GM18511 (cell line): Measurements from ENCODE around the gene CCK.
A peak's percentile ranks its signal among the peaks of the same experiment; 100 is the strongest.
"Not testable (repeated sequence)": the region's sequence is repeated elsewhere in the genome, so short reads cannot be mapped to it uniquely, and the experiment has no call there.

Experiments used
- ATAC-seq: cut with Tn5 transposase; IDR thresholded peaks from one replicate; pipeline ENCODE4 v1.9.1; 2021; ENCODE audit warnings: mild to moderate bottlenecking, moderate library complexity; ENCODE audit not compliant: unreplicated experiment

CCK gene, protein sequence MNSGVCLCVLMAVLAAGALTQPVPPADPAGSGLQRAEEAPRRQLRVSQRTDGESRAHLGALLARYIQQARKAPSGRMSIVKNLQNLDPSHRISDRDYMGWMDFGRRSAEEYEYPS

DNA sequence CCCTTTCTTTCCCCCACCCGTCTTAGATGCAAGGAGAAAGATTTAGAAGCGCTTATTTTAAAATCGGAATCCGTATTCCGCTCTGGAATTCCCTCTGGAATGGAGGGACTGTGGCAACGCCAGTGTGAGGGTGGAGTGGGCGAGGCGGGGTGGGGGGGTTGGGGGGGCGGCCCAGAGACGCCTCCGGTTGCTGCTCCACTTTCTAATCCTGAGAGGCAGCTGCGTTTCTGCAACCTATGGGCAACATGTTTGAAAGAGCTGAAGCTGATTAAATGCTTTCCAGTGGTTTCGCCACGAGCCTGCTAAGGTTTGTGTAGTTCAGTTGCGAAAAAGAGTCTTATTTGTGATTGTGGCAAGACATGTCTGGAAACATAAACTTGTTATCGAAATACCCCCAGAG, at the start of gene CCK:
TSS of gene CCK (minus strand) at position 101 of the 400 bp plus-strand sequence. CDS start 2,555 bp downstream, outside the sequence.
- ATAC-seq: no peak

DNA sequence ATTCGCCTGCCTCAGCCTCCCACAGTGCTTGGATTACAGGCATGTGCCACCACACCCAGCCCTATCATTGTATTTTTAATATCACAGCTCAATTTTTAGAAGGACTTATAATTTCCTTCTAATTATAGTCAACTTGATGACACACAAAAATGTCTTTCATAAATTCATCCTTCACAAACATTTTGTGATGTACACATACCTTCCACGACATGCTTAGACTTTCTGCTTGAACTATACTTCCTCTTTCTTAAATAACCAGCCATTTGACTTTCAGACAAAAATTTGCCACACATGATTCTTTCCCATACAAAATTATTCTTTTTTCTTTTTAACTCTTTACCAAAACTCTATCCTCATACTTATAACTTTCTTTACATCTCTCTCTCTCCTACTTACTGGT, 48.4 kb upstream of the CCK start:
- ATAC-seq: no peak

DNA sequence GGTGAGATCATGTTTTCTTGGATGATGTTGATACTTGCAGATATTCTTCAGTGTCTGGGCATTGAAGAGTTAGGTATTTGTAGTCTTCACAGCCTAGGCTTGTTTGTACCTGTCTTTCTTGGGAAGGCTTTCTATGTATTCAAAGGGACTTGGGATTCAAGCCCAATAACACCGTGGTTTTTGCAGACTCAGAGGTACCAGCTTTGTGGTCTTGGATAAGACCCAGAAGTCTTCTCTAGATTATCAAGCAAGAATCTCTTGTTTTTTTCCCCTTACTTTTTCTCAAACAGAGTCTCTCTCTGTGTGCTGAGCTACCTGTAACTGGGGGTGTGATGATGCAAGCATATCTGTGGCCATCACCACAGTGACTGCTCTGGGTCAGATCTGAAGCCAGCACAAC, 42.7 kb upstream of the CCK start:
- no peak for ATAC-seq

GRCh38 chr3:42306499-42306898, 40.5 kb upstream of the CCK start:
- ATAC-seq: peak; percentile 54

DNA sequence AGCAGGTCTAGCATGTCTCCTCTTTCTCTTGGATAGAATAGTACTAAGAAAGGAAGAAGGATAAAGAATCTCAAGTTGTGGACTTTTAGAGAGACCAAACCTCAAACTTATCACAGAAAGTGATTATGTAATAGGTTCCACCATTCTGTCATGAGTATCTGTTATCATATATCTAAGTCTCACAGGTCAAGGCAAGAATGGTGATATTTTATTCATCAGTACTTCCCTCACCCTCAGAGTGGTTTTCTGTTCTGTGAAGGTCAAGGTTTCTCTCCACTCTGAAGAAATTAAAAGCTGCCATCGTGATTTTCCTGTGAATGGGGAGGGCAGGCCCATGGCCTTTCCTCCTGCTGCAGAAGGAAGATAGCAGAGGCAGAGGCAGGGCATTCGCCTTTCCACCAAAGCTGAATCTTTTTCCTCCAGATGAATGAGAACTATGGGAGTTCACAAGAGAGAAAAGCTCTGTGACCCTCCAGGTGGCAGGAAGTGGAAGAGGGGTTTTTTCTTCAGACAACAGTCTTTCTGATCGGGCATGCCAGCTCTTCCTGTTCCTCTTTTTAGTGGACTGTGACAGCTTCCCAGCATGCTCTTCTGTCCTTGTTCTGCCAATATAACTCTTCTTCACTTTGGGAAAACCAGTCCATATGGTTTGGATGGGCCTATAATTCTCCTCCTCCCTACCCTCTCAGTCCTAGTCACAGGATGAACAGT, 37.1 kb upstream of the CCK start:
- peak; percentile 89 for ATAC-seq

DNA sequence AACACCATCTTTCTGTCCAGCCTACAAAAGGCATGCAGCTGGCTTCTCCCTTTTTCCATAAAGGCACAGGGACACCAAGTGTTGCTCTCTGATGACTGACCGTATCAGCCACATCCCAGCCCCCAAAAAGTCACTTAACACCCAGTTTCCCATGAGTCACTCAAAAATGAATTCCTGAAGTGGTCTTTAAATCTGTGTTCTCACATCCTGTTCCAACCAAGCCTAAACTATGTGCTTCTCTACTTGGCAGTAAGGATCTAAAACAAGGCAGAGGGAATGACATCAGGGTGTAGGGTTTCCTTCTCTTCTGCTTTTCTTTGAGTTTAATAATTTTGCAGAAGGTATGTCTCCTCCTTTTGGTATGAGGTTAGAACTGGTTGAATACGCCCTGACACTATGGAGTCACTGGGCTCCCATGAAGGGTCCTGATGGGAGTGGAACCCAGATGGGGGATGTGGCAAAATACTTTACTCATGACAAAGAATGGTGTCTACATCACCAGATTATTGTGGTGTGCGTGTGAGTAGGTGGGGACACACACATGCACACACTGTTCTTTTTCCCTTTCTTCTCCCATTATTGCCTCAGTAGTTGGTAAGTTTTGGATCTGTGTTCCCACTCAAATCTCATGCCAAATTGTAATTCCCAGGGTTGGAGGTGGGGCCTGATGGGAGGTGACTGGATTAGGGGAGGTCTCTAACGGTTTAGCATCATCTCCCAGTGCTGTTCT, 35.6 kb upstream of the CCK start:
- no peak for ATAC-seq

- ATAC-seq: no peak
Observed at GRCh38 chr3:42300778-42301177, 34.8 kb upstream of the CCK start.

DNA sequence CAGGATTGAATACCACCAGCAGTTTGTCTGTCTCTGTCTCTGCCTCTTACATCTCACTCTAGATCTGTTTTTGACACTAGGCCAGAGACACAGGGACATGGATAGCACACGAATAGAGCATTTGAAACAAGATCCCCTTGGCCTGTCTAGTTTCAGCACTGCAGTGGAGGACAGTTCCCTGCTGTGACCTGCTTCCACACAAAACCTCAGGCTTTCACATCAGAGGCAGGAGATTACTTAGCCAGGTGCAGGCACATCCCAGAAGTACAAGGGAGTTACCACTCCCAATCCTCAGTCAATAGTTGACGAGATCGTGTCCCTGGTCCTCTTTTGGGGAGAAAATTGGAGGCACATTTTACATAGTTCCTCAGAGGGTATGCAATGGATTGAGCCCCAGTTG, 34.0 kb upstream of the CCK start:
- ATAC-seq: no peak

GRCh38 chr3:42298259-42298658, 32.3 kb upstream of the CCK start:
- ATAC-seq: no peak

GRCh38 chr3:42292009-42292408, 26.0 kb upstream of the CCK start:
- ATAC-seq: no peak

- peak; percentile 75 for ATAC-seq
Observed at GRCh38 chr3:42290966-42291714, 25.2 kb upstream of the CCK start.

- ATAC-seq: no peak
Observed at GRCh38 chr3:42289026-42289425, 23.0 kb upstream of the CCK start.

DNA sequence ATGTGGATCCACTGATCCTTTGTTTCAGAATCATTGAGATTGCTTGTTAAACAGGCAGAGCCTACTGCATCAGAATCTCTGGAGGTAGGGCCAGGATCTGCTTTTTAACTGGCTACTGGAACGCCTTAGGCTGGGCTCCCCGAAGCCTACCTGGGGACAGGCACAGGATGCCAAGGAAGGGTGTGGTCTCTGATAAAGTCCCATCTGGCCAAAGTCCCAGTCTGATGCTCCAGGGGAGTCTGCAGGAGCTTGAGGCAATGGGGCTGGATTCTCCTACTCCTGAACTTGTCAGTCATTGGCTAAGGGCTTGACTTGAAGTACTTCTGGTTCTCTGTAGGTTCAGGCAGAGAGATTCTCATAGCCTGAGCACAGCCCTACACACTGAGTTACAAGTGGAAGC, 22.4 kb upstream of the CCK start:
- no peak for ATAC-seq

DNA sequence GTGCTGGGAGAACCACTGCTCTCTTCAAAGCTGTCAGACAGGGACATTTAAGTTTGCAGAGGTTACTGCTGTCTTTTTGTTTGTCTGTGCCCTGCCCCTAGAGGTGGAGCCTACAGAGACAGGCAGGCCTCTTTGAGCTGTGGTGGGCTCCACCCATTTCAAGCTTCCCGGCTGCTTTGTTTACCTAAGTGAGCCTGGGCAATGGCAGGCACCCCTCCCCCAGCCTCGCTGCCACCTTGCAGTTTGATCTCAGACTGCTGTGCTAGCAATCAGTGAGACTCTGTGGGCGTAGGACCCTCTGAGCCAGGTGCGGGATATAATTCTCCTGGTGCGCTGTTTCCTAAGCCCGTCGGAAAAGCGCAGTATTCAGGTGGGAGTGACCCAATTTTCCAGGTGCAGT, 21.4 kb upstream of the CCK start:
- ATAC-seq: not testable (repeated sequence)

DNA sequence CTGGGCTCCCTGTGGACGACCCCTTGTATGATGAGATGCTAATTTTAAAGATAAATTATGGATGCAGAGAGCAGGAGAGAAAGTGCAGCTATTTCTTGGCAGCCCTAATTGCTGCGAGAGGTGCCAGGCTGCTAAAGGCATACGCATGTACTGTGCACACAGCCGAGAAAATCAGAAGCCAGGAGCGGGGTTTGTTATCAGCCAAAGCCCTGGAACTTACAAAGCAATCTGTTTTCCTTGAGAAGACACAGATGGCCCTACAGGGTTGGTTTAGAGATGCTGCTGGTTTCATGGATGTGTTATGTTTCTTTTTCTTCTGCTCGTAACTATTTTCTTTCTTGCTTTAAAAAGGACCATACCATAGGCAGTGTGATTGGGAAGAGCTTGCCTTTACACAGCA, 11.7 kb upstream of the CCK start:
- no peak for ATAC-seq

- peak; percentile 87 for ATAC-seq
Observed at GRCh38 chr3:42276141-42277132, 10.5 kb upstream of the CCK start.

- no peak for ATAC-seq
Observed at GRCh38 chr3:42275217-42275616, 9.2 kb upstream of the CCK start.

DNA sequence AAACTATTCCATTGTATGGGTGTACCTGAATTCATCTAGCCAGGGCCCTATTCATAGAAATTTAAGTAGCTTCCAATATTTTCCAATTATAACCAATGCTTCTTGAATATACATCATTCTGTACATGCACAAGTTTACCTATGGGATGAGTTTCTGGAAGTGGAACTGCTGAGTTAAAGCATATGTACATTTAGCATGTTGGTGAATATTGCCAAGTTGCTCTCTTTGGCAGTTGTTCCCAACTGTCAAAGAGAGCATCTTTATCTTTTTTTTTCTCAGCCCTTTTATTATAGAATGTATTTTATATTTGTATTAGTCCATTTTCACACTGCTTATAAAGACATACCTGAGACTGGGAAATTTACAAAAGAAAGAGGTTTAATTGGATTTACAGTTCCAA, 8.3 kb upstream of the CCK start:
- no peak for ATAC-seq

DNA sequence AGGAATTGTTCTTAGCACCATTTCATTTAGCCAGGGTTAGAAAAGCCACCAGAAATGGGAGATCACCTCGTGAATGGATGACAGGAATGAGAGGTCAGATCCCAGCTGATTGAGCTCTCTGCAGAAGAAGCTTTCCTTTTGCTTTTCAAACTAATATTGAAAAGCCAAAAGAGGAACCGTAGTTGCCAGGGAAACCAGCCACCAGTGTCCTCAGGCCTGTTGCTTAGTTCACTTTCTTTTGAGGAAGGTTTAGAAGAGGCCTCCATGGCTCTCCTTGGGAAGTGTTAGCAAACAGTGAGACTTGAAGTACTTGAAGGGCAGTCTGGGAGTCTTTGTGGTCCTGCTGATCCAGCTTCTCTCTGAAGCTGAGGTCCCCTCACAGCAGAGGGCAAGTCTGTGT, 7.4 kb upstream of the CCK start:
- ATAC-seq: no peak

- ATAC-seq: no peak
Observed at GRCh38 chr3:42271786-42272185, 5.8 kb upstream of the CCK start.
